Omental fat pad (tissue), 4 donors: ENCODE data around the gene OR2H2. TPM values are rescaled to one million over a fixed set of nuclear protein-coding genes. Genes with fewer than 3 reads are reported as not detected.

Source experiments
- ATAC-seq: fragments of 150-250 bp; one replicate; pipeline ENCODE4 v1.9.1; 2016; ENCODE audit warnings: mild to moderate bottlenecking, moderate library complexity; ENCODE audit not compliant: low FRiP score
- DNase-seq: peaks from one replicate; pipeline ENCODE4 v3.0.0-alpha.2; 2019; ENCODE audit warnings: low spot score
- total RNA-seq, 4 donors: library from RNA; depleted of rRNA; stranded (reverse); fragments of >200 nt; gene quantifications; one replicate each; pipeline ENCODE4 v1.1.0, GENCODE V29; 2016
- TF ChIP-seq, protein P1 (sequence below), 3 donors: fragments of 450-650 bp; IDR thresholded peaks; one replicate each; pipeline ENCODE4 v1.5.1; 2016 to 2017; ENCODE audit warnings: antibody characterized with exemption in 3 of 3, mild to moderate bottlenecking in 3 of 3, moderate library complexity in 2 of 3

OR2H2 gene
- total RNA-seq, 4 donors from 2014 or later = not detected

DNA sequence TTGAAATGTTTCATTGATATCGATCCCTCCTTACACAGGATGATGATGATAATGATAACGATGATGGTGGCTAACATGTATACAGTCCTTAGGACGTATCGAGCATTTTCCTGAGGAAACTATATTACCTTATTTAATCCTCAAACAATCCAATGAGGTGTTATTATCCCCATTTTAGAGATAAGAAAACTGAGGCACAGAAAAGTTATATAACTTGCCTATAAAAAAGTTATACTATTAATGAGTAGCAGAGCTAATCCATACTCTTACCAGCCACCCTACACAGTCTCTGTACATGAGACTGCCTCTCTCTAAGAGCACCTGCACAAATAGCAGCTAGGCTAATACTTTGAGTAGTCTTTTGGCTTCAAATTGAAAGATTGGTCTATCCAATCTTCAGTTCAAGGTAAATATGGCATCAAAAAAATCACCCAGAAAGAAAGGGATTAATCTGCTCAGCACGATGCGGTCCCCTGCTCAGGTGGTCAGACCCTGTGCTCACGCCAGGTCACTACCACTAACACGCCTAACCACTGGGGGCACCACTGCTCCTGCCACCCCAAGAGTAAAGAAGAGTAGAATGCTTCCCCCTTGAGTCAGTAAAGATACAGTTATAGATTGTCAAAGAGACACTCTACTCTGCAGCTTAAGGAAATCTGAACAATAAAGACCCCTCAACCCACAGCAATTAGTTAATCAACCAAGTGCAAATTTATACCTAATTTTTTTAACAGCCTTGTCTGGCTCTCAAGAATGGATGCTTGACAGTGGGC is 33.0 kb downstream of the OR2H2 start:
- ATAC-seq (no peak), DNase-seq (no peak)
- TF ChIP-seq, protein P1, sequence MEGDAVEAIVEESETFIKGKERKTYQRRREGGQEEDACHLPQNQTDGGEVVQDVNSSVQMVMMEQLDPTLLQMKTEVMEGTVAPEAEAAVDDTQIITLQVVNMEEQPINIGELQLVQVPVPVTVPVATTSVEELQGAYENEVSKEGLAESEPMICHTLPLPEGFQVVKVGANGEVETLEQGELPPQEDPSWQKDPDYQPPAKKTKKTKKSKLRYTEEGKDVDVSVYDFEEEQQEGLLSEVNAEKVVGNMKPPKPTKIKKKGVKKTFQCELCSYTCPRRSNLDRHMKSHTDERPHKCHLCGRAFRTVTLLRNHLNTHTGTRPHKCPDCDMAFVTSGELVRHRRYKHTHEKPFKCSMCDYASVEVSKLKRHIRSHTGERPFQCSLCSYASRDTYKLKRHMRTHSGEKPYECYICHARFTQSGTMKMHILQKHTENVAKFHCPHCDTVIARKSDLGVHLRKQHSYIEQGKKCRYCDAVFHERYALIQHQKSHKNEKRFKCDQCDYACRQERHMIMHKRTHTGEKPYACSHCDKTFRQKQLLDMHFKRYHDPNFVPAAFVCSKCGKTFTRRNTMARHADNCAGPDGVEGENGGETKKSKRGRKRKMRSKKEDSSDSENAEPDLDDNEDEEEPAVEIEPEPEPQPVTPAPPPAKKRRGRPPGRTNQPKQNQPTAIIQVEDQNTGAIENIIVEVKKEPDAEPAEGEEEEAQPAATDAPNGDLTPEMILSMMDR (IDR thresholded peaks at IDR 0.05) = no peak

DNA sequence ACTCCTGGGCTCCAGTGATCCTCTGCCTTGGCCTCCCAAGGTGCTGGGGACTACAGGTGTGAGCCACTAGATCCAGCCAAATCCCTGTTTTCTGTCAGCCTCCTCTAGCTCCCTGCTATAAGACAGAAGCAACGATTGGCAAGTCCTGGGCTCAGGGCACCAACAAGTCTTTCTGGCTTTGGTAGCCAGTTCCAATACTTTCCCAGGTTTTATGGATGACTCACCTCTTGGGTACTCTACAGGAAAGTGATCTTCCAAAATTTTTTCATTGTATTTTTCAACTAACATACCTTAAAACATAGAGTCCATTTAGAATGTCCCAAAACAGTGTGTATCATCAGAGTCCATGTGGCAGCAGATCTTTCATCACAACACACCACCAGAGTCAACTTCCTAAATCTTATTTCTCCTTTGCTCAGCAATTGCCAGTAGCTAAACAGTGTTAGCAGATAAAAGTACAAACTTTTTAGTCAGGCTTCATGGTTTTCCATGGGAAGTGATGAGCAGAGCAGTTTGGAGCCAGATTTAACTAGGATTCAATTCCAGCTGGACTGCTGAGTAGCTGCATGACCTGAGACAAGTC is 34.7 kb downstream of the OR2H2 start:
- DNase-seq = no peak
- no peak for ATAC-seq
- TF ChIP-seq, protein P1 (IDR thresholded peaks at IDR 0.05) = no peak

DNA sequence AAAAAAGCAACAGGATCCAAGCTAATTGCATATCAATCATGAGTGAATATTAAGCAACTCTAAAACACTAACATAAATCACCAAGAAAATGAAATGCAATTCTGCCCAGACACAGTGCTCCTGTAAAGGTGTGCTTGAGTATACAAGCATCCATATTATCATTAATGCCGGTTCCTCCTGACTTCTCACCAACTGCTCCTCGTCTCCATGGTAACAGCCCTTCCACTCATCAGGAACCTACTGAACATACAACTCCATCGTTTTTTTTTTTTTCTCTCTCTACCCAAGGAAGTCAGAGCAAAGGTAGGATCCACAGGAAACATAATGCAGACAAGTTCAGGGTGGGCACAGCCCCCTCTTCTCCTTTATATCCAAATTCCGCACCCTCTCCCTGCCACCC is 35.7 kb downstream of the OR2H2 start:
- ATAC-seq = no peak
- no peak for DNase-seq
- TF ChIP-seq, protein P1 (IDR thresholded peaks at IDR 0.05) = no peak

DNA sequence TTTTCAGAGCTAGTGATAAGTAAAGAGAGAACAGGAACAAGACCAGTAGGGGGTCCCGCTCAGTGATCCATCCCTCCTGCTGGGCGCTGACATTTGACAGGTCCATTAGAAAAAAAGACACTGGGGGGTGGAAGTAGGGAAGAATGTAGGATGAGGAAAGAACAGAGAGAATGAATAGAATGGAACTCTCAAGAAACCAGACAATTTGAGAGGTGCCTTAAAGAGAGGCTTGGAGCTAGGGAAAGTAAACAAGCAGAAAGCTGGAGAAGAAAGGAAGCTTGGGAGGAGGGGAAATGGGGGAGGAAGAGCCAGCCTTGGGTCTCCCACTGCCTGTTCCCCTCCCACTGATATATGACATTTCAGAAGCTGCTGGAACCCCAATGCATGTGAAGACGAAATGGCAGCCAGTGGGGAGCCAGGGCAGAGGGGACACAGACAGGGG is 39.6 kb downstream of the OR2H2 start:
- ATAC-seq (no peak), DNase-seq (no peak)
- TF ChIP-seq, protein P1 (IDR thresholded peaks at IDR 0.05) = no peak

DNA sequence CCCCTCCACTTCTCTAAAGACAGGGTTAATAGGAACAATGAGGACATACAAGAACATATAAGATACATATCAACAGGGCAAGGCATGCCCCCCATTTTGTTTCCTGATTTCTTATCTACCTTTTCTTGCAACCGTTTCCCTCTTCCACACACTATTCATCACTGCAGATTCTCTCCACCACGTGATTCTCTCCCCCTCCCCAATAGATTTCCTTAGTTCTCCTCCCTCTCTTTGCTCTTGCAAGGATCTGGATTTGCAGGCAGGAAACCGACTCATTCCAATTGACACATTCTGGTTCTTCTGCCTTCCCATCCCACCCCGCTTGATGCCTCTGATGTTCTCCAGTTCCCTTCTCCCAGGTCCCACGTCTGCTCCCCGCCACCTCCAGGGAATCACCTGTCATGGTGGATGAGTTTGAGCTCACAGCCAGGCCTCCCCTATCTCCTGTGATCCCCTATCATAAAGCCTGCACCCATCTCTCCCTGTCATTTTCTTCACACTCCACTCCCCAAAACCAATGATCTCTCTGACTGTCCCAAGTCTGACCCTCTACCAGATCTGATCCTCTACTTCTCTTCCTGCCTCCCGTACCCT is 40.5 kb downstream of the OR2H2 start:
- ATAC-seq (no peak), DNase-seq (no peak)
- TF ChIP-seq, protein P1 (IDR thresholded peaks at IDR 0.05) = no peak

DNA sequence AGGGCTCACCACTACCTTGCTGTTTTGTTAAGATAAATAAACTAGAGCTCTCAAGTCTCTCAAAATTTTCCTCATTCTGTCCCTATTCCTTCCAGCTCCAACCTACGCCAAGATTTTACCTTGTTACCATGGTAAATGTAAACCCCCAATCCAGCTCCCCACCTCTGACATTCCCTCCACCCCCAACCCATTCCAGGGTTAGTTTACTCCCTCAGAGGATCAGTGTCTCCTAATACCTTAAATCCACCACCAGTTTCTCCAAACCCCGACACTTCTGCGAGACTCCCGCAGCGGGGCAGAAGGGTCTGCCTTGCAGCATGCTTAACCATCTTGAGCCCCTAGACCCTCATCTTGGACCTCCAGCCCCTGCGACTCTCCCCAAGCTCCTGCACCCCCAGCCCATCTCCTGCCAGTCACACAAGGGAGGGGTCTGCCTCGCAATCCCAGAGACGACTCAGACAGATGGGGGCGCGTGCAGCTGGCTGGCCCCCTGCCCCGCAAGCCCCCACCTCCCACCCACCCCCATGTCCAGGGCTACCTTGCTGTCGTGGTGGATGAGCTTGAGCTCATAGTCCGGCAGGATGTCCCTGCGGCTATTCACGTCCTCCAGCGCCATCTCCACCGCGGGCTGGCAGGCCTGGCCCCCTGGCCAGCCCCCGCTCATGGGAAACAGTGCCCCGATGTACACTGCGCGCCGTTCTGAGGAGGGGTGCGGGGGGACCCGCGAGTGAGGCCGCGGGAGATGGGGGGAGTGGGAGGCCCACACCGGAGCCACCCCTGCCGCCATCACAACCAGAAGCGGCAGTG is 42.2 kb downstream of the OR2H2 start:
- no peak for ATAC-seq
- DNase-seq = no peak
- TF ChIP-seq, protein P1 (IDR thresholded peaks at IDR 0.05) = no peak
